Gastrocnemius medialis (tissue), 4 donors: ENCODE results near the gene BSPRY. TPM values are rescaled to one million over a fixed set of nuclear protein-coding genes. Genes with fewer than 3 reads are reported as not detected.

Source experiments
- ATAC-seq, 2 donors: fragments of 150-250 bp; one replicate each; pipeline ENCODE4 v1.9.1; 2016
- DNase-seq, 2 donors: peaks; one replicate each; pipeline ENCODE4 v3.0.0-alpha.2; 2019
- H3K27ac ChIP-seq, 4 donors: fragments of 200-600 bp; sonication (generic); 1 replicate in 1 of 4; 2 replicates in 3 of 4; pipeline ENCODE4 v1.5.1; 2016 to 2018; ENCODE audit warnings: mild to moderate bottlenecking in 2 of 4, moderate library complexity in 1 of 4
- H3K27me3 ChIP-seq, 3 donors: fragments of 200-600 bp; sonication (generic) in 2 of 3; 1 replicate in 1 of 3; 2 replicates in 2 of 3; pipeline versions ENCODE4 v1.5.1 to v1.6.0; 2016 to 2019; ENCODE audit warnings: mild to moderate bottlenecking in 1 of 3, moderate library complexity in 1 of 3
- H3K36me3 ChIP-seq, 2 donors: fragments of 200-600 bp; sonication (generic) in 1 of 2; one replicate each; pipeline ENCODE4 v1.5.1; 2017 to 2018
- H3K4me1 ChIP-seq, 2 donors: fragments of 200-600 bp; sonication (generic) in 1 of 2; one replicate each; pipeline ENCODE4 v1.5.1; 2016 to 2017; ENCODE audit warnings: mild to moderate bottlenecking in 2 of 2
- H3K4me3 ChIP-seq, 4 donors: fragments of 200-600 bp; sonication (generic) in 3 of 4; 1 replicate in 1 of 4; 2 replicates in 3 of 4; pipeline ENCODE4 v1.5.1; 2016 to 2019; ENCODE audit warnings: mild to moderate bottlenecking in 2 of 4
- H3K9me3 ChIP-seq, 3 donors: fragments of 200-600 bp; sonication (generic) in 2 of 3; 1 replicate in 1 of 3; 2 replicates in 2 of 3; pipeline ENCODE4 v1.5.1; 2016 to 2019
- POLR2A ChIP-seq, 2 donors: fragments of 450-650 bp; IDR thresholded peaks; one replicate each; pipeline ENCODE4 v1.6.1; 2017; ENCODE audit warnings: antibody characterized with exemption in 2 of 2, mild to moderate bottlenecking in 2 of 2, moderate library complexity in 2 of 2
- in situ Hi-C, 4 donors: fragments of 200-750 bp; cut with MboI; loops; one replicate each; pipeline versions ENCODE4 v1.15.0 to v1.8.0; 2017; ENCODE audit warnings: low sequenced_read_pairs in 4 of 4
- intact Hi-C: fragments of 100-400 bp; cut with DNase I; formaldehyde crosslinking; loops from one replicate; pipeline ENCODE4 v1.15.1; 2023; ENCODE audit warnings: low total_unique reads
- total RNA-seq, 4 donors: library from RNA; depleted of rRNA; stranded (reverse); fragments of >200 nt; gene quantifications; one replicate each; pipeline versions ENCODE4 v1.1.0 to v1.2.3, GENCODE V29; 2016
- TF ChIP-seq, protein P1 (sequence below), 5 experiments: fragments of 450-650 bp in 3 of 5; fragments of 200-600 bp in 2 of 5; sonication (generic) in 2 of 5; IDR thresholded peaks in 4 of 5; conservative IDR thresholded peaks in 1 of 5; 1 replicate in 4 of 5; 2 replicates in 1 of 5; pipeline ENCODE4 v1.5.1; 2016 to 2019; ENCODE audit warnings: antibody characterized with exemption in 5 of 5, mild to moderate bottlenecking in 3 of 5, moderate library complexity in 3 of 5

BSPRY gene
- total RNA-seq, 4 donors from 2014 or later: 0.12 TPM; not detected in 3

DNA sequence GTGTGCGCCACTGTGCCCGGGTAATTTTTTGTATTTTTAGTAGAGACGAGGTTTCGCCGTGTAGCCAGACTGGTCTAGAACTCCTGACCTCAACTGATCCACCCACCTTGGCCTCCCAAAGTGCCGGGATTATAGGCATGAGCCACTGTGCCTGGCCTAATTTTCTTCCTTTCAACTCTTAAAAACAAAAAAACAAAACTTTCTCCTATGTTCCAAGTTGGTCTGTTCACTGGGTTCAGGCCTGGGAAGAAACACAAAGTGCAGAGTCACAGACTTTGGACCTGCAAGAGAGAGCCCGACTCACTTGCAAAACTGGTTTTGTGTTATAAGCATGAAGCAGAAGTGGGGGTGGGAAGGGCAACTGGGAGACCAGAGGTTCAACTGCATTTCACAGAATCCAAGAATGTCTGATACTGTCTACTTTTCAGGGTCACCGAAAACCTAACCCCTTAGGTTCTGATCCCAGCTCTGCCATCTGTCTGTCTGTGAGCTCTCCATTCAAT lies 32.6 kb downstream of the BSPRY start:
- TF ChIP-seq, protein P1, sequence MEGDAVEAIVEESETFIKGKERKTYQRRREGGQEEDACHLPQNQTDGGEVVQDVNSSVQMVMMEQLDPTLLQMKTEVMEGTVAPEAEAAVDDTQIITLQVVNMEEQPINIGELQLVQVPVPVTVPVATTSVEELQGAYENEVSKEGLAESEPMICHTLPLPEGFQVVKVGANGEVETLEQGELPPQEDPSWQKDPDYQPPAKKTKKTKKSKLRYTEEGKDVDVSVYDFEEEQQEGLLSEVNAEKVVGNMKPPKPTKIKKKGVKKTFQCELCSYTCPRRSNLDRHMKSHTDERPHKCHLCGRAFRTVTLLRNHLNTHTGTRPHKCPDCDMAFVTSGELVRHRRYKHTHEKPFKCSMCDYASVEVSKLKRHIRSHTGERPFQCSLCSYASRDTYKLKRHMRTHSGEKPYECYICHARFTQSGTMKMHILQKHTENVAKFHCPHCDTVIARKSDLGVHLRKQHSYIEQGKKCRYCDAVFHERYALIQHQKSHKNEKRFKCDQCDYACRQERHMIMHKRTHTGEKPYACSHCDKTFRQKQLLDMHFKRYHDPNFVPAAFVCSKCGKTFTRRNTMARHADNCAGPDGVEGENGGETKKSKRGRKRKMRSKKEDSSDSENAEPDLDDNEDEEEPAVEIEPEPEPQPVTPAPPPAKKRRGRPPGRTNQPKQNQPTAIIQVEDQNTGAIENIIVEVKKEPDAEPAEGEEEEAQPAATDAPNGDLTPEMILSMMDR (IDR thresholded peaks at IDR 0.05 in 4 of 5, conservative IDR thresholded peaks at IDR 0.05 in 1 of 5): no peak
- no peak for TF ChIP-seq POLR2A (IDR thresholded peaks at IDR 0.05)
- in situ Hi-C loops (no loop called here), intact Hi-C loops (no loop called here)
- Histone ChIP-seq H3K27ac (no peak overlapping the region), H3K9me3 (no peaks in the 10 kb centered on the region), H3K4me1 (no peaks in the 10 kb centered on the region), H3K27me3 (no peaks in the 10 kb centered on the region), H3K4me3 (no peak overlapping the region), H3K36me3 (peaks cover 0 to under 1% of the 10 kb centered on the region in 2 donors)
- ATAC-seq: no peak
- no peak for DNase-seq

DNA sequence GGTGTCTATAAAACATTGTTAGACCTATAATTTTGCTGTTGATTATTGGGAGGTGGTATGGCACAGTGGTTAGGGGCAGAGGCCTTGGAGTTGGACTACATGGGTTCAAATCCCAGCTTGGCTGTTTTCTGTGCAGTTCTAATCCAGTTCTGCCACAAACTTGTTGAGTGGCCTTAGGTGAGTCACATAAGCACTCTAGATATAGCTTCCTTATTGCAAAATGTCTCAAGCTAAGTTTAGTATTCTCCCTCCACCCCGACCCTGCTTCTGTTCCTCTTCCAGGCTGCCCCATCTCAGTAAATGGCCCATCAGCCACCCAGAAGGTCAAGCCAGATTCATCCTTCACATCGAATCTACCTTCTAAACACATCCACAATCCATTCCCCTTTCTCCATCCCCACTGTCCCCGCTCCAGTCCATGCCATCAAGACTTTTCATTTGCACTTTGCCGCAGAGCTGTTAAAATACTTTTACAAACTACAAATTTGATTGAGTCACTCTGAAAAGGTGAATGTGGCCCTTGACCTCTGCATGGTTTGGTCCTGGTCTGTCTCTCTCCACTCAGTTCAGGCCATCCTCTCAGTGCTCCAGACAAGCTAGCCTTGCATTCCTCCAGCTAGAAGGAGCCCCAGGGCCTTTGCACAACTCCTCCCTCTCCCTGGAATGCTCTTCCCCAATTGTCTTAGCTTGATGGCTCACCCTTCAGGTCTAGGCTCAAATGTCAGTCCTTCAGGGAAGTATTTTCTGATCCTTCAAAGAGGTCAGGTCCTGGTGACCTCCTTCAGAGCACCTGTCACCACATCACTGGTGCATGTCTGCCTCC lies 37.4 kb downstream of the BSPRY start:
- Histone ChIP-seq H3K9me3 (no peaks in the 10 kb centered on the region), H3K27me3 (no peaks in the 10 kb centered on the region), H3K4me3 (no peak overlapping the region), H3K36me3 (peaks cover 0 to 49% of the 10 kb centered on the region in 2 donors), H3K27ac (no peak overlapping the region), H3K4me1 (no peaks in the 10 kb centered on the region)
- in situ Hi-C loops: no loop called here
- no peak for ATAC-seq
- intact Hi-C loops: no loop called here
- DNase-seq: no peak
- TF ChIP-seq, protein P1 (IDR thresholded peaks at IDR 0.05 in 4 of 5, conservative IDR thresholded peaks at IDR 0.05 in 1 of 5): no peak
- TF ChIP-seq POLR2A (IDR thresholded peaks at IDR 0.05): no peak

DNA sequence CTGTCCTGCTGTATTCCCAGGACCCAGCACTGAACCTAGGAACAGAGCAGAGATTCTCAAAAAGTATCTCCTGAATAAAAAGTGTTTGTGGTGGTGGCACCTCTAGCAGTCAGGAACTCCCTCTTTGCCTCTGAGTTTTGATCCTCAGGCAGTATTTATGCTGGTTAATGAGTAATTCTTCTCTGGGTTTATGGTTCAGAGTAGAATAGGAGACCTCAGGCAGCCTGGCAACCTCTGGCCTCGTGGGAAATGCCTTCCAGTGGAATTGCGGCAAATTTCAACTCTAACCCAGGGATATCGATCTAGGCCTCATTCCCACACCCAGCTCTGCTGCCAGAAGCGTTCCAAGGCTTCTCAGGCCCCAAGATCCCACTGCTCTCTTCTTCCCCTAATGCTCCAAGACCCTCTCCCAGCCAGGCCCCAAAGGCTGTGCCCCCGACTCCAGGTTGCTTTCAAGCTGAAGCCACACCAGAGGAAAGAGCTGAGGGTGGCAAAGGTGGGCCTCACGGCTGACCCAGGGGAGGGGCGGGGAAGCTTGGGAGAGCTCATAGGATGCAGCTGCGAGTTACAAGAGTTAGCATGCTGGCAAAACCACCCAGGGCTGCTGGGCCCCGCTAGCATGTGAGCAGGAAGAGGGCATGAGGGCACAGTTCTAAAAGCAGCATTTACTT lies 38.4 kb downstream of the BSPRY start:
- no peak overlapping the region for H3K4me3 ChIP-seq
- DNase-seq (no peak), ATAC-seq (no peak)
- no peak for TF ChIP-seq POLR2A (IDR thresholded peaks at IDR 0.05)
- TF ChIP-seq, protein P1 (IDR thresholded peaks at IDR 0.05 in 4 of 5, conservative IDR thresholded peaks at IDR 0.05 in 1 of 5): no peak
- no peak overlapping the region for H3K27ac ChIP-seq
- no peaks in the 10 kb centered on the region for H3K9me3 ChIP-seq
- H3K27me3 ChIP-seq: no peaks in the 10 kb centered on the region
- H3K36me3 ChIP-seq: peaks cover 0 to 57% of the 10 kb centered on the region in 2 donors
- intact Hi-C loops: no loop called here
- in situ Hi-C loops: no loop called here
- no peaks in the 10 kb centered on the region for H3K4me1 ChIP-seq

DNA sequence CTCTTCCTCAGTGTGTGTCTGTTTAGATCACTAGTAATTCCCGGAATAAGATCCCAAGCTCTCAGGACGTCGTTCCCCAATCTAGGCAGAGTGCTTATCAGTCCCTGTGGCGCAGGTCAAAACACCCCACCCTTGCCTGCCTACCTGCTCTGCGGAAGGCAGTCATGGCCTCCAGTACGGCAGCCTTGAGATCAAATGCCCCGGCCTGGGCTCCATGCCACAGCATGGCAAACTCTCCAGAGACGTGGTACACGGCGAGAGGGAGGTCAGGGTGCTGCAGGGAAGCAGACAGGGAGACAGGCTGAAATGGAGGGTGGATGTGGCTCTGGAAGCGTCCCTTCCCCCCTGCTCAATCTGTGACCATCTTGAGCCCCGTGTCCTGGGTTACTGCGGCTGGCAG lies 39.5 kb downstream of the BSPRY start:
- Histone ChIP-seq H3K4me1 (no peaks in the 10 kb centered on the region), H3K27me3 (no peaks in the 10 kb centered on the region), H3K27ac (no peak overlapping the region), H3K36me3 (peaks cover 0 to 57% of the 10 kb centered on the region in 2 donors), H3K9me3 (no peaks in the 10 kb centered on the region), H3K4me3 (no peak overlapping the region)
- TF ChIP-seq, protein P1 (IDR thresholded peaks at IDR 0.05 in 4 of 5, conservative IDR thresholded peaks at IDR 0.05 in 1 of 5): no peak
- no peak for TF ChIP-seq POLR2A (IDR thresholded peaks at IDR 0.05)
- no peak for DNase-seq
- in situ Hi-C loops (no loop called here), intact Hi-C loops (no loop called here)
- no peak for ATAC-seq
